HFFc6 (cell line): Measurements from ENCODE around the gene SLAMF7. TPM values are rescaled to one million over a fixed set of nuclear protein-coding genes. Genes with fewer than 3 reads are reported as not detected.
A peak's percentile ranks its signal among the peaks of the same experiment; 100 is the strongest.
"Not testable (repeated sequence)": the region's sequence is repeated elsewhere in the genome, so short reads cannot be mapped to it uniquely, and the experiment has no call there.

Experiments
- DNase-seq: peaks from one replicate; pipeline ENCODE4 v3.0.0-alpha.2; 2018
- H3K27ac Mint-ChIP-seq: 2 replicates; pipeline ENCODE4 v1.8.0; 2020; ENCODE audit warnings: mild to moderate bottlenecking, mixed read lengths
- H3K27me3 Mint-ChIP-seq: 2 replicates; pipeline ENCODE4 v1.8.0; 2021; ENCODE audit warnings: mild to moderate bottlenecking, moderate library complexity, mixed read lengths; ENCODE audit not compliant: insufficient read depth
- H3K36me3 Mint-ChIP-seq: 2 replicates; pipeline ENCODE4 v1.8.0; 2021; ENCODE audit warnings: low read depth, mixed read lengths
- H3K4me1 Mint-ChIP-seq: 2 replicates; pipeline ENCODE4 v1.8.0; 2020; ENCODE audit warnings: low read depth, mixed read lengths
- H3K4me3 Mint-ChIP-seq: 2 replicates; pipeline ENCODE4 v1.8.0; 2020; ENCODE audit warnings: mild to moderate bottlenecking, moderate library complexity, mixed read lengths
- H3K9me3 Mint-ChIP-seq: 2 replicates; pipeline ENCODE4 v1.8.0; 2020; ENCODE audit warnings: mild to moderate bottlenecking, mixed read lengths
- long read RNA-seq: library from polyadenylated mRNA; unstranded; transcript quantifications from one replicate; pipeline ENCODE4 v2.0.0, GENCODE V29; 2019
- total RNA-seq, 6 experiments: library from RNA; stranded (reverse); fragmentation: NEBNext Ultra II Directional; extraction: Animal tissue kit (Norgen Biotek cat#: 25700); gene quantifications; 2 replicates in 1 of 6; 3 replicates in 5 of 6; pipeline ENCODE4 v1.2.3, GENCODE V29; 2021
- TF ChIP-seq, protein P1 (sequence below): fragments of 200-600 bp; sonication (generic); IDR thresholded peaks from 2 replicates; pipeline ENCODE4 v1.5.0; 2021; ENCODE audit warnings: antibody characterized with exemption, mild to moderate bottlenecking

SLAMF7 gene
- total RNA-seq = not detected
- long read RNA-seq = 0 reads

DNA sequence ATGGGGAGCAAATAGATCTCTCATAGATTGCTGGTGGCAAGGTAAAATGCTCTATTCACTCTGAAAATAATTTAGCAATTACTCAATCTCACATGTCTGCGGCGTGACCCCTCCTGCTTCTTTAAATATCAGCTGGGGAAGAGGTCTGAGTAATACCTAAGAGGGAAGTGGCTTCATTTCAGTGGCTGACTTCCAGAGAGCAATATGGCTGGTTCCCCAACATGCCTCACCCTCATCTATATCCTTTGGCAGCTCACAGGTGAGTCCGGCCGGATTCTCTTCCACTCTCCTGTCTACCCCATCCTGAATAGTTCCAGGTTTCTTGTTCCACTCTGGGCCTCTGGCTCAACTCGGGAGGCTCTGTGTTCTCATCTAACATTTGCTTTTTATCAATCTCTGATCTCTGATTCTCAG is at the start of gene SLAMF7:
TSS of gene SLAMF7 (plus strand) at position 150 of the 414 bp plus-strand sequence. CDS start at position 205, 55 bp downstream.
- no peak within 1 kb of the TSS for H3K4me3 Mint-ChIP-seq
- no peaks in the 10 kb centered on the region for H3K36me3 Mint-ChIP-seq

DNA sequence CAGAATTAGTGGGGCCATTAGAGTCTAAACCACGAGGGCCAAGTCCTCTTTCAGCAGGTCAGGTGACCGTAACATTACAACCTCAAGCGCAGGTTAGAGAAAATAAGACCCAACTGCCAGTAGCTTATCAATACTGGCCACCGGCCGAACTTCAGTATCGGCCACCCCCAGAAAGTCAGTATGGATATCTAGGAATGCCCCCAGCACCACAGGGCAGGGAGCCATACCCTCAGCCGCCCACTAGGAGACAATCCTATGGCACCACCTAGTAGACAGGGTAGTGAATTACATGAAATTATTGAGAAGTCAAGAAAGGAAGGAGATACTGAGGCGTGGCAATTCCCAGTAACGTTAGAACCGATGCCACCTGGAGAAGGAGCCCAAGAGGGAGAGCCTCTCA is 46.7 kb upstream of the SLAMF7 start:
- not testable (repeated sequence) for H3K36me3 Mint-ChIP-seq, H3K27ac Mint-ChIP-seq, DNase-seq, H3K4me1 Mint-ChIP-seq, H3K9me3 Mint-ChIP-seq, H3K4me3 Mint-ChIP-seq
- peaks cover 12% of the 10 kb centered on the region for H3K27me3 Mint-ChIP-seq
- TF ChIP-seq, protein P1, sequence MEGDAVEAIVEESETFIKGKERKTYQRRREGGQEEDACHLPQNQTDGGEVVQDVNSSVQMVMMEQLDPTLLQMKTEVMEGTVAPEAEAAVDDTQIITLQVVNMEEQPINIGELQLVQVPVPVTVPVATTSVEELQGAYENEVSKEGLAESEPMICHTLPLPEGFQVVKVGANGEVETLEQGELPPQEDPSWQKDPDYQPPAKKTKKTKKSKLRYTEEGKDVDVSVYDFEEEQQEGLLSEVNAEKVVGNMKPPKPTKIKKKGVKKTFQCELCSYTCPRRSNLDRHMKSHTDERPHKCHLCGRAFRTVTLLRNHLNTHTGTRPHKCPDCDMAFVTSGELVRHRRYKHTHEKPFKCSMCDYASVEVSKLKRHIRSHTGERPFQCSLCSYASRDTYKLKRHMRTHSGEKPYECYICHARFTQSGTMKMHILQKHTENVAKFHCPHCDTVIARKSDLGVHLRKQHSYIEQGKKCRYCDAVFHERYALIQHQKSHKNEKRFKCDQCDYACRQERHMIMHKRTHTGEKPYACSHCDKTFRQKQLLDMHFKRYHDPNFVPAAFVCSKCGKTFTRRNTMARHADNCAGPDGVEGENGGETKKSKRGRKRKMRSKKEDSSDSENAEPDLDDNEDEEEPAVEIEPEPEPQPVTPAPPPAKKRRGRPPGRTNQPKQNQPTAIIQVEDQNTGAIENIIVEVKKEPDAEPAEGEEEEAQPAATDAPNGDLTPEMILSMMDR = peak; percentile 21; the same call in 1 of the 2 replicates

More for the DNA sequence above, at the start of gene SLAMF7:
- TF ChIP-seq, protein P1 = no peak
- no peak within 1 kb of the TSS for H3K27ac Mint-ChIP-seq
- DNase-seq = no peak
- H3K27me3 Mint-ChIP-seq = peaks cover 12% of the 10 kb centered on the region
- H3K4me1 Mint-ChIP-seq = no peaks in the 10 kb centered on the region
- no peaks in the 10 kb centered on the region for H3K9me3 Mint-ChIP-seq

DNA sequence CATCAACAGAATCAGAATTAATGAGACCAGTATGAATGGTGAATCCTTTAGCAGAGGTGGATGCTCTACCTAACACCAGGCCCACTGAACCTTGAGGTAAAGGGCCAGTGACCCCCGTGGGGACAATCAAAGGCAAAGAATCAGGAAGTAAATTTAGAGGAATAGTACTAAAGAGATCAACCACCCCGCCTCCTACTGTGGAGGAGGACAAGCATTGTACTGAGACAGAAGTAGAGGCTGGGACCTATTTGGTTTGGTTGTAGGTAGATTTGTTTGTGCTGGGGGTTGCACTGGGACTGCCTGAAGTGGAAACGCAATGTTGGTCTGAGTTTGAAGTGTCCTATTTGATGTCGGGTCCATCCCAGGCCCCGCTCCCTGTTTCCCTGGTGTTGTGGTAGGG is 36.9 kb upstream of the SLAMF7 start:
- no peaks in the 10 kb centered on the region for H3K36me3 Mint-ChIP-seq
- no peak overlapping the region for H3K4me3 Mint-ChIP-seq
- H3K27me3 Mint-ChIP-seq = peaks cover 6% of the 10 kb centered on the region
- TF ChIP-seq, protein P1 = no peak
- DNase-seq = no peak
- no peaks in the 10 kb centered on the region for H3K4me1 Mint-ChIP-seq
- no peak overlapping the region for H3K27ac Mint-ChIP-seq
- no peaks in the 10 kb centered on the region for H3K9me3 Mint-ChIP-seq

- Mint-ChIP-seq H3K27ac (no peak overlapping the region), H3K4me3 (no peak overlapping the region), H3K9me3 (no peaks in the 10 kb centered on the region), H3K27me3 (peaks cover 4% of the 10 kb centered on the region; the same call in 1 of the 2 replicates), H3K4me1 (no peaks in the 10 kb centered on the region), H3K36me3 (no peaks in the 10 kb centered on the region)
- no peak for DNase-seq
- TF ChIP-seq, protein P1 = no peak
Observed at GRCh38 chr1:160704250-160704649, 34.8 kb upstream of the SLAMF7 start.

DNA sequence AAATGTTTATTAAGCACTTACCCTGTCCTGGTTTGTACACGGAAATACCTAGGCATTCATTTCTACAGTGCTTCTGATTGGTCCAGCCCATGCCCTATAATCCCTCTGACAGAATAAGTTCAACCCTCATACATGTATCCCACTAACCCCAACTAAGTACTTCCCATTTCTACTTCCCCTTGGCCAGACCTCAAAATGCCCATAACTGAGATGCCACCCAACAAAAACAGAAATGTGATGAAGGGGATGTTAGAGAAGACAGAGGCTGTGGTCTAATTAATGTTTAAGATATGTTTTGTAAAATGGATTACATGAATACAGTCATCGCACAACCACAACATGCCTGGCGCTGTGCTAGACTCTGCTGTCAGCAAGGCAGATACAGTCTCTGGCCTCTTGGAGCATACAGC is 33.8 kb upstream of the SLAMF7 start:
- not testable (repeated sequence) for H3K9me3 Mint-ChIP-seq, H3K4me1 Mint-ChIP-seq, H3K27ac Mint-ChIP-seq, H3K36me3 Mint-ChIP-seq, H3K27me3 Mint-ChIP-seq, H3K4me3 Mint-ChIP-seq, DNase-seq

DNA sequence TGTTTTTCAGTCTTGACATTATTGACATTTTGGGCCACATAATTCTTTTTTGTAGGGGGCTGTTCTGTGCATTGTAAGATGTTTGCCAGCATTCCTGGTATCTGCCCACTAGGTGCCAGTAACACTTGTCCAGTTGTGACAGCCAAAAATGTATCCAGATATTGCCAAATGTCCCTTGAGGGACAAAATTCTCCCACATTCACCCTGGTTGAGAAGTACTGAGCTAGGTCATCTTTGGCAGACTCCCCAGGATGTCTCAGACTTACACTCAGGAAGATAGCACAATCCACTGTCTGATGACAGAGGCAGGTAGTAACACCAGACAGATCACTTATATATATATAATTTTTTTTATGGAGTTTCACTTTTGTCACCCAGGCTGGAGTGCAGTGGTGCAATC is 33.3 kb upstream of the SLAMF7 start:
- TF ChIP-seq, protein P1 = no peak
- no peaks in the 10 kb centered on the region for H3K4me1 Mint-ChIP-seq
- H3K4me3 Mint-ChIP-seq = no peak overlapping the region
- H3K36me3 Mint-ChIP-seq = no peaks in the 10 kb centered on the region
- no peak overlapping the region for H3K27ac Mint-ChIP-seq
- H3K9me3 Mint-ChIP-seq = no peaks in the 10 kb centered on the region
- no peak for DNase-seq
- peaks cover 6% of the 10 kb centered on the region for H3K27me3 Mint-ChIP-seq
